ENCODE data around the gene SYNE3. TPM values are rescaled to one million over a fixed set of nuclear protein-coding genes. Genes with fewer than 3 reads are reported as not detected.

Gene SYNE3
- total and polyA plus RNA-seq, 9 of the 15 experiments (the other 6 are each of a cell fraction or from before 2014, with no cell fraction given) = 0.04 to 3.1 (median 0.55) TPM

DNA sequence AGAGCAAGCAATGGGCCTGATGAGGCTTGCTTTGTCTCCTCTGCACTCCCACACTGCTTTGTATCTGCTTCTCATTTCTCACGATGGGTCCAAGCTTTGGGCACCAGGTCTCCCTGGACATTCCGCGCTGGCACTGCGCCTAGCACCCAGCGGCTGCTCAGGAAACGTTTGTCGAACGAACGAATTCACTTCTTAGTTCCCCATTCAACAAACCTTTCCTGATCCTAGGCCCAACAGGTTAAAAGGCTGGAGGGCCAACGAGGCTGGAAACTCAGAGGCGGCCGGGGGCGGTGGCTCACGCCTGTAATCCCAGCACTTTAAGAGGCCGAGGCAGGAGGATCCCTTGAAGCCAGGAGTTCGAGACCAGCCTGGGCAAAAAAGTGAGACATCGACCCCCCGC lies 17.4 kb upstream of the SYNE3 start:
- ATAC-seq = no peak

GRCh38 chr14:95533391-95533821 lies 17.0 kb upstream of the SYNE3 start:
- DNase-seq (ENCODE audit: extremely low read depth in 1 of 4, low spot score in 3 of 4) (peak in 2 of 4 experiments; percentile 47 to 66), ATAC-seq (peak; percentile 1), FAIRE-seq (peak; percentile 84)
- Histone ChIP-seq H3K36me3 (ENCODE audit: control insufficient read depth, insufficient read depth, low read length) (peaks cover 34% of the 10 kb centered on the region; the same call in 2 of the 3 replicates), H3K4me1 (replicated peaks in 1 of 2; ENCODE audit: control insufficient read depth in 2 of 2, insufficient read depth in 2 of 2, low read length in 2 of 2) (peaks cover 5 to 18% of the 10 kb centered on the region in 2 experiments; a peak in 4 of 5 replicates), H3K27me3 (ENCODE audit: control insufficient read depth in 2 of 2, insufficient read depth in 2 of 2, low read length in 2 of 2) (no peaks in the 10 kb centered on the region), H4K20me1 (replicated peaks; ENCODE audit: control insufficient read depth, insufficient read depth, low read length) (peaks cover 14% of the 10 kb centered on the region; the same call in 1 of the 2 replicates), H3K9me1 (ENCODE audit: control insufficient read depth, insufficient read depth, low read length) (no peaks in the 10 kb centered on the region), H3K4me2 (ENCODE audit: insufficient read depth, low read length) (peak overlapping the region; percentile 100), H3K9me3 (replicated peaks; ENCODE audit: control insufficient read depth, insufficient read depth, low read depth, low read length) (no peaks in the 10 kb centered on the region), H3K79me2 (ENCODE audit: control insufficient read depth, insufficient read depth, low read length) (peaks cover 89% of the 10 kb centered on the region), H2AFZ (ENCODE audit: low read depth, low read length) (no peak overlapping the region), H3K4me3 (peak overlapping the region; percentile 86), H3K9ac (ENCODE audit: insufficient read depth in 1 of 2, low read depth in 2 of 2, low read length in 2 of 2) (peak overlapping the region; percentile 77 to 93), H3K27ac (ENCODE audit: extremely low read depth, low read depth, low read length) (peak overlapping the region; percentile 94)
- no TSS peak for BruUV-seq (replicated peaks)
- intact Hi-C loops (cut with micrococcal nuclease) = no loop called here
- ChIA-PET CTCF (ENCODE audit: low intra/inter-chr PET ratio) (interaction anchor here (0.6 kb wide), 1 partner anchor 933 kb away, joined by 3 read pairs; no protein-coding TSS in a partner anchor), POLR2A (interaction anchor here (0.6 to 3.0 kb wide), 3 partner anchors 10 to 1096 kb away, joined by 3 to 11 read pairs (median 4); no protein-coding TSS in a partner anchor)
- in situ Hi-C loops (cut with MboI) = no loop called here
- WGBS (ENCODE audit: insufficient coverage, low coverage, missing lambda C conversion rate) = 0% methylated on average over 10 of the region's 10 CpGs
- TF ChIP-seq HDAC1 (IDR thresholded peaks at IDR 0.05) (peak in 1 of 2 experiments; percentile 68; a peak in 2 of 4 replicates), SIN3A (IDR thresholded peaks at IDR 0.05; ENCODE audit: borderline replicate concordance in 2 of 2, control insufficient read depth in 1 of 2, low read depth in 2 of 2, low read length in 2 of 2) (peak in 1 of 2 experiments; percentile 84; a peak in 2 of 4 replicates), E2F4 (CRISPR knock-in tag; IDR thresholded peaks at IDR 0.05; ENCODE audit: low read depth) (no peak), CBX1 (IDR thresholded peaks at IDR 0.05; ENCODE audit: low read depth) (no peak), SUPT5H (IDR thresholded peaks at IDR 0.05) (0 out of 2 replicates have a peak, but pooled peaks have one; percentile 17), MYC (IDR thresholded peaks at IDR 0.05; ENCODE audit: low read depth, low read length) (peak; percentile 19; the same call in 1 of the 2 replicates), MYC (CRISPR knock-in tag; IDR thresholded peaks at IDR 0.05; ENCODE audit: borderline replicate concordance, low read depth) (no peak)
- TF ChIP-seq, protein P1, sequence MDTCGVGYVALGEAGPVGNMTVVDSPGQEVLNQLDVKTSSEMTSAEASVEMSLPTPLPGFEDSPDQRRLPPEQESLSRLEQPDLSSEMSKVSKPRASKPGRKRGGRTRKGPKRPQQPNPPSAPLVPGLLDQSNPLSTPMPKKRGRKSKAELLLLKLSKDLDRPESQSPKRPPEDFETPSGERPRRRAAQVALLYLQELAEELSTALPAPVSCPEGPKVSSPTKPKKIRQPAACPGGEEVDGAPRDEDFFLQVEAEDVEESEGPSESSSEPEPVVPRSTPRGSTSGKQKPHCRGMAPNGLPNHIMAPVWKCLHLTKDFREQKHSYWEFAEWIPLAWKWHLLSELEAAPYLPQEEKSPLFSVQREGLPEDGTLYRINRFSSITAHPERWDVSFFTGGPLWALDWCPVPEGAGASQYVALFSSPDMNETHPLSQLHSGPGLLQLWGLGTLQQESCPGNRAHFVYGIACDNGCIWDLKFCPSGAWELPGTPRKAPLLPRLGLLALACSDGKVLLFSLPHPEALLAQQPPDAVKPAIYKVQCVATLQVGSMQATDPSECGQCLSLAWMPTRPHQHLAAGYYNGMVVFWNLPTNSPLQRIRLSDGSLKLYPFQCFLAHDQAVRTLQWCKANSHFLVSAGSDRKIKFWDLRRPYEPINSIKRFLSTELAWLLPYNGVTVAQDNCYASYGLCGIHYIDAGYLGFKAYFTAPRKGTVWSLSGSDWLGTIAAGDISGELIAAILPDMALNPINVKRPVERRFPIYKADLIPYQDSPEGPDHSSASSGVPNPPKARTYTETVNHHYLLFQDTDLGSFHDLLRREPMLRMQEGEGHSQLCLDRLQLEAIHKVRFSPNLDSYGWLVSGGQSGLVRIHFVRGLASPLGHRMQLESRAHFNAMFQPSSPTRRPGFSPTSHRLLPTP (IDR thresholded peaks at IDR 0.05; ENCODE audit: borderline replicate concordance, extremely low read depth, insufficient read length) = no peak

More for the DNA sequence above, 17.4 kb upstream of the SYNE3 start:
- Histone ChIP-seq H3K4me2 (ENCODE audit: insufficient read depth, low read length) (peak overlapping the region; percentile 100), H2AFZ (ENCODE audit: low read depth, low read length) (no peak overlapping the region), H3K27me3 (ENCODE audit: control insufficient read depth in 2 of 2, insufficient read depth in 2 of 2, low read length in 2 of 2) (no peaks in the 10 kb centered on the region), H3K27ac (ENCODE audit: extremely low read depth, low read depth, low read length) (peak overlapping the region; percentile 94), H4K20me1 (replicated peaks; ENCODE audit: control insufficient read depth, insufficient read depth, low read length) (peaks cover 18% of the 10 kb centered on the region; the same call in 1 of the 2 replicates), H3K9me3 (replicated peaks; ENCODE audit: control insufficient read depth, insufficient read depth, low read depth, low read length) (no peaks in the 10 kb centered on the region), H3K4me3 (peak overlapping the region; percentile 86), H3K9me1 (ENCODE audit: control insufficient read depth, insufficient read depth, low read length) (no peaks in the 10 kb centered on the region), H3K79me2 (ENCODE audit: control insufficient read depth, insufficient read depth, low read length) (peaks cover 93% of the 10 kb centered on the region), H3K9ac (ENCODE audit: insufficient read depth in 1 of 2, low read depth in 2 of 2, low read length in 2 of 2) (peak overlapping the region; percentile 77 to 93), H3K4me1 (replicated peaks in 1 of 2; ENCODE audit: control insufficient read depth in 2 of 2, insufficient read depth in 2 of 2, low read length in 2 of 2) (peaks cover 7 to 22% of the 10 kb centered on the region in 2 experiments; a peak in 4 of 5 replicates), H3K36me3 (ENCODE audit: control insufficient read depth, insufficient read depth, low read length) (peaks cover 38% of the 10 kb centered on the region; the same call in 2 of the 3 replicates)
- ChIA-PET POLR2A (interaction anchor here (0.6 to 3.0 kb wide), 3 partner anchors 11 to 185 kb away, joined by 3 to 11 read pairs (median 4); no protein-coding TSS in a partner anchor), CTCF (ENCODE audit: low intra/inter-chr PET ratio) (no interaction called here)
- DNase-seq (ENCODE audit: extremely low read depth in 1 of 4, low spot score in 3 of 4) (no peak), FAIRE-seq (no peak)
- WGBS (ENCODE audit: insufficient coverage, low coverage, missing lambda C conversion rate) = 1% methylated on average over 18 of the region's 18 CpGs
- intact Hi-C loops (cut with micrococcal nuclease) (no loop called here), in situ Hi-C loops (cut with MboI) (no loop called here)
- BruUV-seq (replicated peaks) = TSS peak; percentile 65
- 0 out of 4 replicates have a peak, but pooled peaks of 1 of the 2 experiments have one; percentile 27 for TF ChIP-seq SIN3A (IDR thresholded peaks at IDR 0.05; ENCODE audit: borderline replicate concordance in 2 of 2, control insufficient read depth in 1 of 2, low read depth in 2 of 2, low read length in 2 of 2)
- TF ChIP-seq HMG20A (CRISPR knock-in tag; conservative IDR thresholded peaks at IDR 0.05) = no peak
- TF ChIP-seq RBBP5 (IDR thresholded peaks at IDR 0.05; ENCODE audit: borderline replicate concordance, insufficient read depth, low read length, poor library complexity, severe bottlenecking) = peak; percentile 3
- TF ChIP-seq JUNB (CRISPR knock-in tag; conservative IDR thresholded peaks at IDR 0.05) = no peak
